SK-N-MC (cell line): ENCODE data around the gene LNX1.

ENCODE experiments used
- EZH2 ChIP-seq: fragments of 200-600 bp; sonication (generic); IDR thresholded peaks from one replicate; pipeline ENCODE4 v1.6.1; 2017; ENCODE audit warnings: antibody characterized with exemption
- FOXP2 ChIP-seq: optimal IDR thresholded peaks from 2 replicates; pipeline ENCODE3; 2011; ENCODE audit warnings: mild to moderate bottlenecking, moderate library complexity; ENCODE audit not compliant: insufficient read depth; ENCODE audit errors: extremely low read length, control extremely low read depth
- POLR2AphosphoS5 ChIP-seq: IDR thresholded peaks from 2 replicates; pipeline ENCODE4 v1.6.1; 2012; ENCODE audit warnings: mild to moderate bottlenecking, low read depth, low read length, borderline replicate concordance

DNA sequence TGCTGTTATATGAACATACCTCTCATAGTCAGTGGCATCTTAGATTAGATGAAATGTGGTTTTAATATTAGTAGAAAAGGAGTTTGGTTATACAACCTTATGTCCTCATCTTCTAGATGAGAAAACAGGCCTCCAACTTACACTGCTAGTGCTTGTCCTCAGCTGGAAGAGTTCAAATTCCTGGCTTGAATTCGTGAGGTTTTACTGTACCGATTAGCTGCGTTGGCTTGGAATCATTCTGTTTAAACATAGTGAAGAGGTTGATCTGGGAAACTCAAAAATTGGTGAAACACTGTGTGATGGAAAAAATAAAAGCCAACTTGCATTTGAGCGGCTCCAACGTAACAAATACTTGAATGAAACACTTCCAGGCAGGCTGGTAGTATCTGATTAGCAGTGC, 81.0 kb downstream of the LNX1 start:
- no peak for TF ChIP-seq EZH2
- TF ChIP-seq POLR2AphosphoS5 = no peak
- TF ChIP-seq FOXP2 = no peak
